ENCODE data around the gene CRYGC. TPM values are rescaled to one million over a fixed set of nuclear protein-coding genes. Genes with fewer than 3 reads are reported as not detected.

CRYGC gene
- total RNA-seq, 1 donor from 2014 or later = not detected

DNA sequence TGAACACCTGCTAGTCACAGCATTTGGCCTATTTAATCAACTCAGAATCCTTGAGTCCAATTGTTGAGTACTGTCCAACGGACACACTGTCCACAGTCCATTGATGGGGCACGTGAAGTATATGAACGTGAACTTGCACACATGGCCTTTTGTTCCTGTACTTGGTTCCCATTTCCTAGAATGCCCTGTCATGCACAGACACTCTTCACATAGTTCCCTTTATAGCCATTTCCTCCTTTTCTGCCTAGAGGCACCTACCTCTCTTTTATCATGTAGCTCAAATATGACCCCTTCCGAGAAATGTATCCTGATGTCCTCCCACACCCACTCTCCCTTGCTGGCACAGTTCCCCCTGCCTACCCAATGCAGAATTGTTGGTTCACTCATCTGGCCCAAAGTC, 42.5 kb upstream of the CRYGC start:
- DNase-seq (ENCODE audit: low read depth) = no peak
- no peaks in the 10 kb centered on the region for H3K36me3 ChIP-seq (ENCODE audit: control insufficient read depth, insufficient read depth, low read length)
- no peaks in the 10 kb centered on the region for H3K27me3 ChIP-seq (ENCODE audit: control insufficient read depth, insufficient read depth, low read length)
- TF ChIP-seq CTCF (IDR thresholded peaks at IDR 0.05; ENCODE audit: insufficient read depth, low read length, poor library complexity, severe bottlenecking) = no peak
- no peak overlapping the region for H3K4me3 ChIP-seq (ENCODE audit: low read depth, low read length)

- H3K27me3 ChIP-seq (ENCODE audit: control insufficient read depth, insufficient read depth, low read length) = no peaks in the 10 kb centered on the region
- TF ChIP-seq CTCF (IDR thresholded peaks at IDR 0.05; ENCODE audit: insufficient read depth, low read length, poor library complexity, severe bottlenecking) = no peak
- no peak for DNase-seq (ENCODE audit: low read depth)
- H3K4me3 ChIP-seq (ENCODE audit: low read depth, low read length) = no peak overlapping the region
- no peaks in the 10 kb centered on the region for H3K36me3 ChIP-seq (ENCODE audit: control insufficient read depth, insufficient read depth, low read length)
These were observed 35.5 kb upstream of the CRYGC start for GRCh38 chr2:208164951-208165755.

DNA sequence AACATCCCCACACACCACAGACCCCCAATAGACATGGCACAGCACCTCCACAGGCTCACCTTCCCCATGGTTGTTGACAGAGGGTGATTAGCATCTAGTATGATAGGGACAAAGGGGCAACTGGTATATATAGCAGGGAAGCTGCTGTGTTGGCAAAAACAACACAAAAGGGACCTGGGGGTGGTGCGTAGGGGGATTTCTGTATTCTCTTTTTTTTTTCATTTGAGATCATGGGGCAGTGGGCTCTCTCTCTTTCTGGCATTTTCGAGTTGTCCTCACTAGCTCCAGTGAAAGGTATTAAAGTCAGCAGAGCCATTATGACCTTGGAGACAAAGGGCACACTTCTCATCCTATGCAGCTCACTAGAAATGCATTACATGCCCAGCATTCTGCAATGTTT, 33.9 kb upstream of the CRYGC start, which contains the start of gene CRYGA:
CRYGA (minus strand) TSS at position 101 of the 400 bp plus-strand sequence; CDS start at position 68, 33 bp downstream.
- Histone ChIP-seq H3K4me3 (ENCODE audit: low read depth, low read length) (no peak within 1 kb of the TSS), H3K36me3 (ENCODE audit: control insufficient read depth, insufficient read depth, low read length) (no peaks in the 10 kb centered on the region), H3K27me3 (ENCODE audit: control insufficient read depth, insufficient read depth, low read length) (no peaks in the 10 kb centered on the region)
- DNase-seq (ENCODE audit: low read depth) = no peak
- TF ChIP-seq CTCF (IDR thresholded peaks at IDR 0.05; ENCODE audit: insufficient read depth, low read length, poor library complexity, severe bottlenecking) = no peak

- TF ChIP-seq CTCF (IDR thresholded peaks at IDR 0.05; ENCODE audit: insufficient read depth, low read length, poor library complexity, severe bottlenecking) = no peak
- H3K36me3 ChIP-seq (ENCODE audit: control insufficient read depth, insufficient read depth, low read length) = no peaks in the 10 kb centered on the region
- no peaks in the 10 kb centered on the region for H3K27me3 ChIP-seq (ENCODE audit: control insufficient read depth, insufficient read depth, low read length)
- no peak for DNase-seq (ENCODE audit: low read depth)
- no peak overlapping the region for H3K4me3 ChIP-seq (ENCODE audit: low read depth, low read length)
These were observed 26.8 kb upstream of the CRYGC start for GRCh38 chr2:208156439-208156838.

- H3K4me3 ChIP-seq (ENCODE audit: low read depth, low read length) = no peak overlapping the region
- no peaks in the 10 kb centered on the region for H3K27me3 ChIP-seq (ENCODE audit: control insufficient read depth, insufficient read depth, low read length)
- H3K36me3 ChIP-seq (ENCODE audit: control insufficient read depth, insufficient read depth, low read length) = no peaks in the 10 kb centered on the region
- no peak for TF ChIP-seq CTCF (IDR thresholded peaks at IDR 0.05; ENCODE audit: insufficient read depth, low read length, poor library complexity, severe bottlenecking)
- DNase-seq (ENCODE audit: low read depth) = no peak
These were observed 23.5 kb upstream of the CRYGC start for GRCh38 chr2:208153156-208153555.

DNA sequence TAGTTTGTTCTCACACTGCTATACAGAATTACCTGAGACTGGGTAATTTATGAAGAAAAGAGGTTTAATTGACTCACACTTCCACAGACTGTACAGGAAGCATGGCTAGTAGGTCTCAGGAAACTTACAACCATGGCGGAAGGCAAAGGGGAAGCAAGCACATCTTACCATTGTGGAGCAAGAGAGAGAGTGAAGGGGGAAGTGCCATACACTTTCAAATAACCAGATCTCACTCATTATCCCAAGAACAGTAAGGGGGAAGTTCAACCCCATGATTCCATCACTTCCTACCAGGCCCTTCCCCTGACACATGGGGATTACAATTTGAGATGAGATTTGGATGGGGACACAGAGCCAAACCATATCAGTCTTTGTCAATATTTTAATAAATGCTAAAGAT, 21.3 kb upstream of the CRYGC start:
- no peak for DNase-seq (ENCODE audit: low read depth)
- no peaks in the 10 kb centered on the region for H3K36me3 ChIP-seq (ENCODE audit: control insufficient read depth, insufficient read depth, low read length)
- TF ChIP-seq CTCF (IDR thresholded peaks at IDR 0.05; ENCODE audit: insufficient read depth, low read length, poor library complexity, severe bottlenecking) = no peak
- peaks cover 2% of the 10 kb centered on the region for H3K27me3 ChIP-seq (ENCODE audit: control insufficient read depth, insufficient read depth, low read length)
- no peak overlapping the region for H3K4me3 ChIP-seq (ENCODE audit: low read depth, low read length)
